IPS DF 4.7 (cell line): ENCODE measurements around the gene DDX25.

Source experiments
- DNase-seq: peaks from one replicate; pipeline ENCODE4 v3.0.0-alpha.2; 2013; ENCODE audit warnings: low spot score; ENCODE audit errors: extremely low read depth

DDX25 gene

GRCh38 chr11:125934473-125934872, 30.2 kb downstream of the DDX25 start:
- DNase-seq = no peak

- no peak for DNase-seq
Measured at GRCh38 chr11:125935056-125935455, 30.7 kb downstream of the DDX25 start.

GRCh38 chr11:125935618-125936199, 31.4 kb downstream of the DDX25 start:
- DNase-seq = no peak

- no peak for DNase-seq
Measured at GRCh38 chr11:125938418-125938817, 34.1 kb downstream of the DDX25 start.

GRCh38 chr11:125939081-125939521, 34.8 kb downstream of the DDX25 start:
- DNase-seq = no peak

- DNase-seq = no peak
Measured at GRCh38 chr11:125940145-125940544, 35.8 kb downstream of the DDX25 start.

GRCh38 chr11:125941267-125941618, 36.9 kb downstream of the DDX25 start:
- no peak for DNase-seq

GRCh38 chr11:125941619-125942611, 37.6 kb downstream of the DDX25 start:
- peak; percentile 46 for DNase-seq

- DNase-seq = no peak
Measured at GRCh38 chr11:125942771-125943428, 38.6 kb downstream of the DDX25 start.

- no peak for DNase-seq
Measured at GRCh38 chr11:125943661-125944349, 39.5 kb downstream of the DDX25 start.

GRCh38 chr11:125944350-125945010, 40.2 kb downstream of the DDX25 start:
- DNase-seq = no peak

- no peak for DNase-seq
Measured at GRCh38 chr11:125945011-125945796, 40.9 kb downstream of the DDX25 start.

- no peak for DNase-seq
Measured at GRCh38 chr11:125945797-125946520, 41.7 kb downstream of the DDX25 start, which contains the start of gene VSIG10L2. VSIG10L2 (plus strand) TSS chr11:125946044; CDS start chr11:125946056, 12 bp downstream.

GRCh38 chr11:125946712-125947418, 42.6 kb downstream of the DDX25 start:
- DNase-seq = no peak

GRCh38 chr11:125947419-125948277, 43.3 kb downstream of the DDX25 start:
- no peak for DNase-seq

GRCh38 chr11:125948278-125949051, 44.2 kb downstream of the DDX25 start:
- DNase-seq = no peak
